PC-3 (cell line): ENCODE measurements around the gene NEIL1.

Experiments
- EZH2 ChIP-seq: fragments of 300-600 bp; sonication (generic); IDR thresholded peaks from one replicate; pipeline ENCODE4 v1.6.1; 2017; ENCODE audit warnings: antibody characterized with exemption, mild to moderate bottlenecking, low read length; ENCODE audit not compliant: unreplicated experiment
- TF ChIP-seq, protein P1 (sequence below): fragments of 300-600 bp; sonication (generic); conservative IDR thresholded peaks from 2 replicates; pipeline ENCODE4 v1.5.1; 2017; ENCODE audit warnings: antibody characterized with exemption, low read depth, mild to moderate bottlenecking, low read length

DNA sequence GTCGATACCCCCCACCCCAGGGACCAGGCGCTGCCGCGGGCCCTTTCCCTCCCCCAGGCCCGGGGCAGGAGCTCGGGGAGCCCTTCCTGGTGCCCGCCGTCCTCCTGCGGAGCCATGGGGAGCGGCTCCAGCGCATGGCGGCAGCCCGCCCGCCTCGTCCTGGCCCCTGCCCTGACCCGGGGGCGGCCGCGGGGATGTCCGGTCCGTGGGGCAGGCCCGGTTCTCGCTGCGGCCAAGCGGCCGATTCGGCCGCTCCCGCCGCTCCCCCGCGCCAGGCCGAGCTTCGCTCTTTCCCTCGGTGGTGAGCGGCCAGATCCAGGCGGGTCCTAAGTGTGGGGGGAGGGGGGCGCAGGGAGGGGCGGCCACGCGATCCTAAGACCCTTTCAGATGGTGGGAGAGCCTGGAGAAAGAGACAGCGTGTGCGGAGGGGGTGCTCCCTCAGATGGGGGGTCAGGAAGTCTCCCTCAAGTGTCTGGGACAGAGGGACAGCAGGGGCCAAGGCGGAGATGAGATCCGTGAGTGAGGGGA is 1.3 kb downstream of the NEIL1 start:
- TF ChIP-seq, protein P1, sequence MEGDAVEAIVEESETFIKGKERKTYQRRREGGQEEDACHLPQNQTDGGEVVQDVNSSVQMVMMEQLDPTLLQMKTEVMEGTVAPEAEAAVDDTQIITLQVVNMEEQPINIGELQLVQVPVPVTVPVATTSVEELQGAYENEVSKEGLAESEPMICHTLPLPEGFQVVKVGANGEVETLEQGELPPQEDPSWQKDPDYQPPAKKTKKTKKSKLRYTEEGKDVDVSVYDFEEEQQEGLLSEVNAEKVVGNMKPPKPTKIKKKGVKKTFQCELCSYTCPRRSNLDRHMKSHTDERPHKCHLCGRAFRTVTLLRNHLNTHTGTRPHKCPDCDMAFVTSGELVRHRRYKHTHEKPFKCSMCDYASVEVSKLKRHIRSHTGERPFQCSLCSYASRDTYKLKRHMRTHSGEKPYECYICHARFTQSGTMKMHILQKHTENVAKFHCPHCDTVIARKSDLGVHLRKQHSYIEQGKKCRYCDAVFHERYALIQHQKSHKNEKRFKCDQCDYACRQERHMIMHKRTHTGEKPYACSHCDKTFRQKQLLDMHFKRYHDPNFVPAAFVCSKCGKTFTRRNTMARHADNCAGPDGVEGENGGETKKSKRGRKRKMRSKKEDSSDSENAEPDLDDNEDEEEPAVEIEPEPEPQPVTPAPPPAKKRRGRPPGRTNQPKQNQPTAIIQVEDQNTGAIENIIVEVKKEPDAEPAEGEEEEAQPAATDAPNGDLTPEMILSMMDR: no peak
- no peak for TF ChIP-seq EZH2
